Stimulated activated CD4-positive, alpha-beta T cell treated with anti-CD3 and anti-CD28 coated beads, Interleukin-15, amount 100 ng/mL, for 24 hours (primary cell): ENCODE measurements around the gene RDH12.
"Not testable (repeated sequence)": the region's sequence is repeated elsewhere in the genome, so short reads cannot be mapped to it uniquely, and the experiment has no call there.

ENCODE experiments used
- DNase-seq: peaks from one replicate; pipeline ENCODE4 v3.0.0-alpha.2; 2020

RDH12 gene

GRCh38 chr14:67705211-67705610, 3.5 kb downstream of the RDH12 start:
- no peak for DNase-seq

- DNase-seq: not testable (repeated sequence)
These were observed 7.7 kb downstream of the RDH12 start for GRCh38 chr14:67709346-67709745.

GRCh38 chr14:67709796-67710195, 8.1 kb downstream of the RDH12 start:
- DNase-seq: not testable (repeated sequence)

DNA sequence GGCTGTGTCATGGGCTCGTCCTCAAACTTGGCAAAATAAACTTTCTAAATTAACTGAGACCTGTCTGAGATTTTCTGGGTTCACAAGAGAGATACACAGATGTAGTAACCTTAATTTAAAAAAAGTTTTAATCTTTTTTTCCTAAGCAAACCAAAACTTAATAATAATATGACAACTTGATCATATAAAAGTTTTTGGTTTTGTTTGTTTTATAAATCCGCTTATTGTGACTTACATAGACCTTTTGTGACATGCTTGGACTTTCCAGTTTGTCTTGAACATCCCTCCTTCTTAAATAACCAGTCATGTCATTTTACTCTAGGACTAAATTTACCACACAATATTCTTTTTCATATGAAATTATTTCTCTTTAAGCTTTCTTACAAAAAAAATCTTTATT, 8.5 kb downstream of the RDH12 start:
- no peak for DNase-seq

GRCh38 chr14:67717048-67717447, 15.4 kb downstream of the RDH12 start:
- DNase-seq: no peak

DNA sequence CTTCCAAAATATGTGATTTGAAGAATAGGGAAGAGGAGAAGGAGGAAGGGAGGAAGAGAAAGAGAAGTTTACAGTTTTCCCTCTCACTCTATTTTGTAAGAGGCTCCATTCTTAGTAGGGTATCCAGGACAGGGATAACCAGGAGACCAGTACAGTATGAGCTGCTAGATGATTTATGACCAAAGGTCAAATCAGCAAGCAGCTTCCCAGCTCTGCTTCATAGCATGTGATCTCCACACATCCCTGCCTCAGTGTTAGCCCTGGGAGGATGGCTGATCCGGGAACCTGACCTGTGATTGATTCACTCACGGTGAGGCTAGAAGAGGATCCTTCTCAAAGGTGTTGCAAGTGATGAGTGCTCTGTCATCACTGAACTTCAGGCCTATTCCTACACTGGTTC, 16.6 kb downstream of the RDH12 start:
- DNase-seq: no peak

- not testable (repeated sequence) for DNase-seq
These were observed 17.7 kb downstream of the RDH12 start for GRCh38 chr14:67719385-67719784.

DNA sequence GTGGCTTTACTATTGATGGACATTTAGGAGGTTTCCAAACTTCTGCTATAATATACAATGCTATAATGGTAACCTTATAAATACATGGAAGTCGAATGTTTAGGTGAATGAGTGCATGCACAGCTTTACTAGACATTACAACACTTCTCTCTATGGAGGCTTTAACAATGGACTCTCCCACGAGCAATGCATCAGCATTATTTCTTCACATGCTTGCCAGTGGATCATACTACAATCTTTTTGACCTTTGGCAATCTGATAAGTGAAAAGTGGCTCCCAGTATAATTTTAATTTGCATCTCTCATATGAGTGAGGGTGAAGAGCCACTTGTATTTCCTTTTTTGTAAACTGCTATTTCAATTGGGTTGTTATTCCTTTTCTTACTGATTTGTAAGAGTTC, 18.2 kb downstream of the RDH12 start:
- no peak for DNase-seq

DNA sequence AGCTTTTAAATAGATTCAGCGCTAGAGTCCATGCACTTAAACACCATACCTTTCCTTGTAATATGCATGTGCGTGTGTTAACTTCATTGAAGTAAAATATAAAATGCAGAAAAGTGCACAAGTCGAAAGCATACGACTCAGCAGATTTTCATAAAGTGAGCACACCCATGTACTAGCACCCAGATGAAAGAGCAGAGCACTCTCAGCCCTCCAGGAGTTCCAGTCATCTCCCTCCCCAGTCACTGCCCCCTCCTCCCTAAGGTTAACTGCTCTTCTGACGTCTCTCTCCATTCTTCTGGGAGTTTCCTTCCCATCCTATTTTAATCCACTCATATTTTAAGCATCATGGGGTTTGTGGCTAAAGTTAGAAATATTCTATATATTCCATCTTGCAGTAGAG, 20.2 kb downstream of the RDH12 start:
- no peak for DNase-seq

- DNase-seq: no peak
These were observed 20.6 kb downstream of the RDH12 start for GRCh38 chr14:67722293-67722692.

DNA sequence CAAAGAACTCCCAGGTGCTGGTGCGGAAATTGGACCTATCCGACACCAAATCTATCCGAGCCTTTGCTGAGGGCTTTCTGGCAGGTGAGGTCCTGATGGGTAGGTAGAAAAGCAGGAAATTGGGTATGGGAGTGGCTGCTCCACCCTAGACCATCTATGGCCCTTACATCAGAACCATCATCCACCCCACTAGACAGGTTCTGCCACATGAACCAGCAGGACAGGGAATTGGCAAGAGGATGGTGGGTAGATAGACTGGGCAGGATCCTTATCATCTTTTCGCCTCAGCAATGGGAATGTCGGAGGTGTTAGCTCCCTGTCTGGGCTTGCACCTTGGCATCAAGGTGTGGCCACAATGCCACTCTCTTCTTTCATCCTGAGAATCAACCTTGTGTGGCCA, 23.5 kb downstream of the RDH12 start:
- DNase-seq: no peak

- no peak for DNase-seq
These were observed 25.7 kb downstream of the RDH12 start for GRCh38 chr14:67727361-67727760.

- DNase-seq: no peak
These were observed 26.6 kb downstream of the RDH12 start for GRCh38 chr14:67728258-67728657.

- no peak for DNase-seq
These were observed 27.6 kb downstream of the RDH12 start for GRCh38 chr14:67729072-67729885.

- no peak for DNase-seq
These were observed 31.9 kb downstream of the RDH12 start for GRCh38 chr14:67733616-67734015.

DNA sequence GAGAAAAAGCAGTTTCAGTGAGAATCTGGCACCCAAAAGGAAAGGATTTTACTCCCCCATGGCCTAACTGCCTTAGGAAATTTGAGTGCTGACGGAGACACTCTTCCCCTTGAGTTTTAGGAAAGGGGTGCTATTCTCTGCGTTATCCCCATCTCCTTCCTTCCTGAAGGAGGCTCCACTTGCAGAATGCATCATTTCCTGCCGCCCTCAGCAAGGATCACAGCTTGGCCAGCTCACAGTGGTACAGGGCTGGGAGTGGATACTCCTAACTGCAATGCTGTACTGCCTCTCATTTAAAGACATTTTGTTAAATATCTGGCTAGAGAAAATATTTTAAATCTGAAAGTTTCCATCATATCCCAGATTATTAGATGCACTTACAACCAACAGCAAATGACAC, 33.0 kb downstream of the RDH12 start:
- no peak for DNase-seq

GRCh38 chr14:67735336-67736147, 33.9 kb downstream of the RDH12 start:
- no peak for DNase-seq

- no peak for DNase-seq
These were observed 35.1 kb downstream of the RDH12 start for GRCh38 chr14:67736771-67737170.

DNA sequence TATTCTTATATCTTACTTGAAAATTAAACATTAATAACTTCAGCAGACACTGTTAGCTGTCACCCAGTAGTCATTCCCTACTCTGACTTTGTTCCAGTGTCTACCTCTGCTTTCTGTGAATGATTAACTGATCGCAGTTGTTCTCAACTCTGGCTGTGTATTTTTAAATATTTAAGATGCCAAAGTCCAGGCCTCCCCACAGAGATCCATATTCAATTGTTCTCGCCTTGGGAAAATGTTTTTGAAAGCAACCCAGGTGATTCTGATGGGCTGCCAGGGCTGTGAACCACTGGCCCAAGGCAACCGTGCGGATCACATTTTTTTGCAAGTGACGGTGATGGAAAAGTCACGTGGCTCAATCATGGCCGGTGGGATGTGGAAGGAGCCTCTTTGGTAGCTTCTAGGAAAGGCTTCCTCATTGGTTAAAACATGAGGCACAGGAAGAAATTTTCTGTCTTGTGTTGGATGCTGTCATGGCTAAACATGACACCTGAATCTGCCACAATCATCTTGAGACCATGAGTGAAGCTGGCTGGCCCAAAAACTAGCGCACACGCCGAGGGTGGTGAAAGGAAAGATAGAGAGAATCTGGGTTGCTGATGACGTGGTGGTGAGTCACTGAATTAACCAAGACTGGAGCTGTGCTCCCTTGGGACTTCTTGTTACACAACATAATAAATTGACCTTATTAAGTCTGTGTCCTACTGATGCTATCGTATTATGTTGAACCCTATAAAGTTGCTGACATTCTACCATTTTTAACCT, 37.2 kb downstream of the RDH12 start:
- DNase-seq: peak; percentile 17

GRCh38 chr14:67744046-67744445, 42.4 kb downstream of the RDH12 start:
- no peak for DNase-seq

- DNase-seq: peak; percentile 17
These were observed 45.2 kb downstream of the RDH12 start for GRCh38 chr14:67746927-67747326.

GRCh38 chr14:67748312-67748711, 46.6 kb downstream of the RDH12 start:
- no peak for DNase-seq

GRCh38 chr14:67749341-67750084, 47.8 kb downstream of the RDH12 start:
- no peak for DNase-seq
